ENCODE measurements around the gene DYNLT4. TPM values are rescaled to one million over a fixed set of nuclear protein-coding genes. Genes with fewer than 3 reads are reported as not detected.

DYNLT4 gene
- total RNA-seq, 1 experiment from 2014 or later: 0.31 TPM

GRCh38 chr1:44806025-44806703 lies 987 bp downstream of the DYNLT4 start:
- Mint-ChIP-seq H3K27ac (no peak overlapping the region), H3K4me1 (peaks cover 38% of the 10 kb centered on the region), H3K9me3 (no peaks in the 10 kb centered on the region), H3K36me3 (peaks cover 22% of the 10 kb centered on the region), H3K4me3 (no peak overlapping the region), H3K27me3 (ENCODE audit: low read depth) (no peaks in the 10 kb centered on the region)
- POLR2A ChIA-PET: interaction anchor here (0.5 kb wide), 1 partner anchor 1401 kb away, joined by 3 read pairs; no protein-coding TSS in a partner anchor
- CTCF ChIA-PET: interaction anchor here (0.7 to 2.8 kb wide), 5 partner anchors 8 to 75 kb away, joined by 3 to 14 read pairs (median 8); partner anchors contain the start of gene RNU5D-1
- ATAC-seq: no peak
- DNase-seq (ENCODE audit: low spot score): no peak
- TF ChIP-seq ZNF671 (CRISPR knock-in tag; IDR thresholded peaks at IDR 0.05): no peak
- no peak for TF ChIP-seq SOX15 (CRISPR knock-in tag; IDR thresholded peaks at IDR 0.05)
- no peak for TF ChIP-seq STAT6 (CRISPR knock-in tag; conservative IDR thresholded peaks at IDR 0.05; ENCODE audit: low read depth)
- TF ChIP-seq NR3C1 (CRISPR knock-in tag; conservative IDR thresholded peaks at IDR 0.05; ENCODE audit: low read depth): no peak
- TF ChIP-seq KAT7 (CRISPR knock-in tag; IDR thresholded peaks at IDR 0.05; ENCODE audit: borderline replicate concordance): no peak
- no peak for TF ChIP-seq USF1 (CRISPR knock-in tag; IDR thresholded peaks at IDR 0.05)
- TF ChIP-seq SMAD4 (CRISPR knock-in tag; IDR thresholded peaks at IDR 0.05): no peak
- TF ChIP-seq ZNF532 (CRISPR knock-in tag; IDR thresholded peaks at IDR 0.05; ENCODE audit: borderline replicate concordance): no peak
- no peak for TF ChIP-seq TEAD1 (CRISPR knock-in tag; IDR thresholded peaks at IDR 0.05)
- TF ChIP-seq ZNF232 (CRISPR knock-in tag; IDR thresholded peaks at IDR 0.05): no peak
- TF ChIP-seq AR (CRISPR knock-in tag; IDR thresholded peaks at IDR 0.05): no peak
- no peak for TF ChIP-seq E2F4 (CRISPR knock-in tag; IDR thresholded peaks at IDR 0.05; ENCODE audit: borderline replicate concordance, low read depth)
- no peak for TF ChIP-seq NR2C2 (CRISPR knock-in tag; IDR thresholded peaks at IDR 0.05)

Data from WTC11 (cell line).